Lung microvascular endothelial cell (primary cell): ENCODE measurements around the gene FAM76B. TPM values are rescaled to one million over a fixed set of nuclear protein-coding genes. Genes with fewer than 3 reads are reported as not detected.
A peak's percentile ranks its signal among the peaks of the same experiment; 100 is the strongest.
"Not testable (repeated sequence)": the region's sequence is repeated elsewhere in the genome, so short reads cannot be mapped to it uniquely, and the experiment has no call there.

Source experiments
- DNase-seq, 2 donors: peaks; one replicate each; pipeline versions ENCODE4 v3.0.0 to v3.0.0-alpha.2; 2010; ENCODE audit warnings: low read depth in 2 of 2
- total RNA-seq: library from RNA; depleted of rRNA; stranded (reverse); fragments of >200 nt; gene quantifications from 2 replicates; pipeline ENCODE4 v1.2.1, GENCODE V29; 2014

FAM76B gene
- total RNA-seq, result 13.1 and 17.7 TPM in 2 replicates

- peak; percentile 99 to 100 for DNase-seq
Measured at GRCh38 chr11:95789506-95790122, at the start of gene FAM76B. TSS of gene FAM76B (minus strand) at chr11:95789782. CDS start at chr11:95789478, 304 bp downstream.

- DNase-seq, result peak; percentile 80 to 87
Measured at GRCh38 chr11:95835768-95836488, 46.3 kb upstream of the FAM76B start.

GRCh38 chr11:95835351-95835750, 45.8 kb upstream of the FAM76B start:
- DNase-seq, result peak in 1 of 2 donors; percentile 87

DNA sequence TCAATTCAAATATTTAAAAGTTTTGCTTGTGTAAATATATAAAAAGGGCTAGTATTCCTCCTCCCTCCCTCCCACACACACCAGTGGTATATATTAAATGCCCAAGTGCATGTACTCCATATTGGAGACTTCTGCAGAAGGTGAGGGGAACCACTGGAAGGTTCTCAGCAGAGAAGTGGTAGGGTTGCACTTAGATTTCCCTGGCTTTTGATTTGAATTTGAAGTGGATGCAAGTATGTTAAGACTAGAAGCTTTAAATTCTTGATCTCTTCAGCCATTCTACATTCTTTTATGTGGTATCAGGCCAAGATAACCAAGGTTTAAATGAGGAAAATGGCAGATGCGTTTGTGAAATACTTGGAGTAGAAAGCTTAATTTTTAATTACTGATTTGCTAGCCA, 43.8 kb upstream of the FAM76B start:
- no peak for DNase-seq

DNA sequence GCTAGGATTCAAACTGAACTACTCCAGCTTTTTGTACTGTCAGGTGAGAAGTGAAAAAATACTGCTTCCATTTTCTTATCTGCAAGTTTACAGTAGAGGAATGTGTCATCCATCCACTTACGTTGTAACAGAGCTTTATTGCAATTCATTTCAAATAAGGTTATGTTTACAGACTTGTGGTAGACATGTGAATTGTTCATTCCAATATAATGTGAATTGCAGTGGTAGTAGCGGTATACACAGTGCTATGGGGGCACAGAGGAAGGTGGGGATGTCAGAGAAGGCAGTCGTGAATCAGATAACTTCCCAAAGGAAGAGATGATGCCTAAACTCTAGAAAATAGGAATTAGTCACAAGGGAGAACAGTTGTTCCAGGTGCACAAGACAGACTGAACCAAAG, 43.2 kb upstream of the FAM76B start:
- DNase-seq, result peak in 1 of 2 donors; percentile 2

GRCh38 chr11:95831198-95831883, 41.8 kb upstream of the FAM76B start:
- peak in 1 of 2 donors; percentile 46 for DNase-seq

DNA sequence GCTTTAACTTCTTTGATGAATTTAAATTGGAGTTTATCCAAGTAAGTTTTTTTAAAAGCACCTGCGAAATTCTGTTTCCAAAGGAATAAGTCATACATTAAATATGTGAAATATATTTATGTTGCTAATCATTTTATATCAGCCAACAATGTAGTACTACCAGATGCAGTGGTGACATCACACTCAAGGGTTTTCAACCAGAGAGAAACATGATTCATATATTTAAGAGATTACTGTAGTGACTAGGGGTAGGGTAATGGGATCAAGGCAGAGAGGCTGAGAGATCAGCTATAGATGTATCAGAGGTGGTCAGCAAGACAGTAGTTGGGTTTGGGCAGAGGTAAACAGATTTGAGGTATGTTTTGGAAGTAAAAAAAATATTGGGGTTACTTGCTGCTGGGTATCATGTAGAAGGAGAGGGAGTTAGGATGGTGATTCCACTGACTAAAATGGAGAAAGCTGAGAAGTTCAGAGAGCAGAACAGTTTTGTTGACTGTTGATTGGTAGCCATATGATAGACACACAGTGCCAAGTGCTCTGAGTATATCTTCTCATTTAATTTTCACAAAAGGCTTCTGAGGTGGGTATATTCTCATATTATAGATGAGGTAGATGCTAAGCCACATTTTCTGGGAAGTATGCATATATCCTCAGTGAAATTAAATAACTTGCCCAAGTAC, 40.1 kb upstream of the FAM76B start:
- no peak for DNase-seq

- DNase-seq, result no peak
Measured at GRCh38 chr11:95827696-95828095, 38.1 kb upstream of the FAM76B start.

GRCh38 chr11:95821640-95822039, 32.1 kb upstream of the FAM76B start:
- no peak for DNase-seq

GRCh38 chr11:95816037-95816436, 26.5 kb upstream of the FAM76B start:
- no peak for DNase-seq

- not testable (repeated sequence) for DNase-seq
Measured at GRCh38 chr11:95811052-95811451, 21.5 kb upstream of the FAM76B start.

DNA sequence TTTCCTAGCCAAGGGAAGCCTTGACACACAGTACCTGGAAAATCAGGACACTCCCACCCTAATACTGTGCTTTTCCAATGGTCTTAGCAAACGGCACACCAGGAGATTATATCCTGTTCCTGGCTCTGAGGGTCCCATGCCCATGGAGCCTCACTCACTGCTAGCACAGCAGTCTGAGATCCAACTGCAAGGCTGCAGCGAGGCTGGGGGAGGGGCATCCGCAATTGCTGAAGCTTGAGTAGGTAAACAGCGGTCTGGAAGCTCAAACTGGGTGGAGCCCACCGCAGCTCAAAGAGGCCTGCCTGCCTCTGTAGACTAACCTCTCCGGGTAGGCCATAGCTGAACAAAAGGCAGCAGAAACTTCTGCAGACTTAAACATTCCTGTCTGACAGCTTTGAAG, 16.9 kb upstream of the FAM76B start:
- DNase-seq, result not testable (repeated sequence)

DNA sequence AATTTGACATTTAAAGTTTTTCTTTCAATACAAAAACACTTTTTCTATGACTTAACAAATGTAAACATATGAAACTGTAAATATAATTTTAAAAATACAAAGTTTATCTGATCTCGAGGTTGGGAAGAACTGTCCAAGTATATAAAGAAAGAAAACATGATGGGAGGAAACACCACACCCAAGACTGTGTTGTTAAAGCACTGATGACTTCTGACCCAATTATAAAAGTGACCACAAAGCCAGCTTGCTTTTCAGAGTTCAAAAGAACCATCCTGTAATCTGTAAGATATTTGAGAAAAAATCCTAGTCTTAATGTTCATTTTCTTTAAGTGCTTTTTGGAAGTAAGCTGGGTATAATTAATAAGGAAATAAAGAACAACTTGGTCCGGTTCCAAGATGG, 16.3 kb upstream of the FAM76B start:
- no peak for DNase-seq

GRCh38 chr11:95803973-95804372, 14.4 kb upstream of the FAM76B start:
- no peak for DNase-seq

DNA sequence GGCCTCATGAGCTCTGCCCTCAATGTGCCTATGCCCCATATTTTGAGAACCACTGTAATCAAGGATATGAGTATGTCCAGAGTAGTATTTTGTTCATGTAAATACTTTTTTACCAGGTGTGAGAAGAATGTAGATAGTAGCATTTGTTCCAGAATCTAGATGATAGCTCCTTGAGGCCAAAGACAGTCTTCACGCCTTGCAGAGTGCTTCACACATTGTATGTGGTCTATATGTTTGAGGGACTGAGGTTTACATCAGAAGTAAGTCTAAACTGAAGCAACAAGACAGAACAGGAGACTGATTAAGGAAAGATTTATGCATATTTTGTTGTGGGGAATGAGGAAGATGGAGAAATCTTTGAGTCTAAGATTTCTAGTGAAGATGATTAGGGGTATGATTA, 13.2 kb upstream of the FAM76B start:
- DNase-seq, result no peak

DNA sequence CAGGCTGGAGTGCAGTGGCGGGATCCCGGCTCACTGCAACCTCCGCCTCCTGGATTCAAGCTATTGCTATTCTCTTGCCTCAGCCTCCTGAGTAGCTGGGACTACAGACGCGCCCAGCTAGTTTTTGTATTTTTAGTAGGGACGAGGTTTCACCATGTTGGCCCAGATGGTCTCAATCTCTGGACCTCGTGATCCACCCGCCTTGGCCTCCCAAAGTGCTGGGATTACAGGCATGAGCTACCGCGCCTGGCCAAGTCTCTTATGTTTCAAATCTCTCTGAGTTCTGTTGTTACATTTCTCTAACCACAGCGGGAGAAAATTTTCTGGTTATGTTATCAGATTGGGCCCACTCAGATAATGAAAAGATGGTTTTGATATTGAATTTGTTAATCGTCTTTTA, 10.9 kb upstream of the FAM76B start:
- no peak for DNase-seq

DNA sequence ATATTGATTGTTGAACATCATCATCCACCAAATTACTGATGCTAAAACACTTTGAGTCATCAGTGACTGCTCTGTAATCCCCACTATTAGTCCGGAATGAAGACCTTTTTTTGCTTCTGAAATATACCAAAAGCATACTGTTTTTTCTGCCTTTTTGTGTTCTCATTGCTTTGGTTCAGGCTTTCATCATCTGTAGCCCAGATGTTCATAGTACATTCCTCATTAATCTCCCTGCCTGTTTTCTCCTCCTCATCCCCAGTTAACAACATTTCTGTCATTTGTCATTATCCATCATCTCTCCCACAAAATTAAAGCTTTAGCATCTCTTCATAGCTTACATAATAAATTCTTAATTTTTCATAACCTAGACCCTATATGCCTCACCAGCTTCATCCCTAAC, 10.0 kb upstream of the FAM76B start:
- no peak for DNase-seq

DNA sequence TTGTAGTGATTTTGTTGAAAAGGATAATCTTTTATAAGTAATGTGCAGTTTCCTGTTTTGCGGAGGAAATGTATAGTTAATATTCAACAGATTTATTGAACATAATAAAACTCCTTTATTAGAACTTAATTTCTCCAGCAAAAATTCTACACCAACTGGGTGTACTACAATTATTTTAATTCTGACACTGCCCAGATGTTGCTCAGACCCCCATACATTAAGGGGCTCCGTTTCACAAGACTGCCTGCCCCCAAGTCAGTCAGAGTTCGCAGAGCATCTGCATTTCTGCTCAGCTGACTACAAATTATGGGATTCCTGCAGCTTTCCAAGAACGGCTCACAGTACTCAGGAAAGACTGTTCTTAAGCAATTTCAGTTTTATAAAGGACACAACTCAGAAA, 6.9 kb upstream of the FAM76B start:
- no peak for DNase-seq

DNA sequence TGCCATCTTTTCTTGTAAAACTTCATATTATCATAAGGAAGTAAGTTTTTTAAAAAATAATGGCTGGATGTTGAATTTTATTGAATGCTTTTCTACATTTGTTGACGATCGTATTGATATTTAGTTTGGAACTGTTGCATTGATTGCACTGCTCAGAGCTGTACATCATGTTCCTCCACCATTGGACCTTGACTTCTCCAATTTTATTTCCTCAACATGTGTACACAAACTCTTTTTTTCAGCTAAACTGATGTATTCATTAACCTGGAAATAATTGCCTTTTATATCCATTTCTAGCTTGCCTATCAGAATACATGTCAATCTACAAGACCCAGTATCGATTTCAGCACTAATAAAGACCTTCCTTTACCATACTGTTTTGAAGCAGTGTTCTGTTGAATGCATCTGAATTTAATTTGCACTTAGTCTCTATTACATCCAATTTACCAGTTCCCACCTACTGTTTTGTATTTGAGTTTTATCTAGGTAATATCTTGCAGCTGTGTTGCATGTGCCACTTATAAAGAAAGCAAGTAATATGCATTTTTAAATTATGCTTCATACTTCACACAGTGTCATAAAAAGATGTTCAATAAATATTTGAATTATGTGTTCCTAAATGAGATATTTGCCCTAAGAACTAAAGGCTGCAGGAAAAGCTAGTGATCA, 6.2 kb upstream of the FAM76B start:
- no peak for DNase-seq

DNA sequence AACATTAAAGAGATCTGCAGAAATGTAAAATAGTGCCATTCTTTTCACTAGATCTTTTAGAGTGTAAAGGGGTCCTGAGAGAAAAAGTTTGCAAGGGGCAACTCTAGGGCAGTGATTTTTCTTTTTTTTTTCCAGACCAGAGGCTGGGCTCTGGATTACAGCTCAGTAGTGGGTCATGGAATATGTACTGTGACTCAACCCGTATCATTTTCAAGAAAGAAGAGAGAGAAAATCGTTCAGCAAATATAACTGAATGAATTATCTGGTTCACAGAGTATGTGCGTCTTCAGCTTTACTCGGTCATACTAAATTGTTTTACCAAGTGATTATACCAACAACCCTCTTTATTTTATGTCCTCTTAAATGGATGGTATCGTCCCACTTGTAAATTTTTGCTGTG, 4.5 kb upstream of the FAM76B start:
- no peak for DNase-seq

DNA sequence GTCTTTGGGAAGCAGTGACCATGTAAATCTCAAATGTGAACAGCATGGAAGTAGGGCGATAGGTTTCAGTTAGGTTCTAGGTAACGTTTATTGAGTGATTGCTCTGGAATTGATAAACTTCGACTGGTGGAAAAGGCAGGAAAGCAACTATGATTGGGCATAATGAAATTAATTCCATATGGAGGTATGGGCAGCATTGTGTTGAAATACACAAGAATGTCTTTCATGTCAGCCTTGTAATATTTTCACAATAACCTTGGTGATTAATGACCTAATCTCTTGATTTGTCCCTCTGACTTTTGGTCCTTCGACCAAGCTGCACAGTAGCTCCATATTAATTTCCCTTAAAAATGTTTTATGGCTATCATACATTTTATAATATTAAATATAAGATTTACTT, 3.5 kb upstream of the FAM76B start:
- no peak for DNase-seq

DNA sequence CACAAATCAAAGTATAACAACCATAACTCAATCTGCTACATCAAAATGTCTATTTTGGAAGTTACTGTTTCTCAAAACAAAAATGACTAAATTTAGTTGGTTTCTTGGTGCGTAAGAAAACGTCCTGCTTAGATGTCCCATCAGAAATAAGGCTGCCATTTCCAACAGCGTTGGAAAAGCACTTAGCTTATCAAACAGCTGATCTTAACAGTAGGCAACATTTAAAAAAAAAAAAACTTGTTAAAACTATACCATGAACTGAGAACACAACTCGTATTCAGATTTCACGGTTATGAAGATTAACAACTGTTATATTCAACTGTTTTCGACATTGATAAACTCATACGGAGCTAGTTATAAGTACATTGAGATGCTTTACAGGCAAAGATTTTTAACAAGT, 3.1 kb upstream of the FAM76B start:
- no peak for DNase-seq
